GM12872 (cell line): ENCODE results near the gene SSX4.
"Not testable (repeated sequence)": the region's sequence is repeated elsewhere in the genome, so short reads cannot be mapped to it uniquely, and the experiment has no call there.

Source experiments
- CTCF ChIP-seq: IDR thresholded peaks from 3 replicates; pipeline ENCODE4 v1.5.1; 2011; ENCODE audit warnings: low read depth, mild to moderate bottlenecking, low read length, moderate library complexity; ENCODE audit not compliant: insufficient read depth

SSX4 gene, protein sequence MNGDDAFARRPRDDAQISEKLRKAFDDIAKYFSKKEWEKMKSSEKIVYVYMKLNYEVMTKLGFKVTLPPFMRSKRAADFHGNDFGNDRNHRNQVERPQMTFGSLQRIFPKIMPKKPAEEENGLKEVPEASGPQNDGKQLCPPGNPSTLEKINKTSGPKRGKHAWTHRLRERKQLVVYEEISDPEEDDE

DNA sequence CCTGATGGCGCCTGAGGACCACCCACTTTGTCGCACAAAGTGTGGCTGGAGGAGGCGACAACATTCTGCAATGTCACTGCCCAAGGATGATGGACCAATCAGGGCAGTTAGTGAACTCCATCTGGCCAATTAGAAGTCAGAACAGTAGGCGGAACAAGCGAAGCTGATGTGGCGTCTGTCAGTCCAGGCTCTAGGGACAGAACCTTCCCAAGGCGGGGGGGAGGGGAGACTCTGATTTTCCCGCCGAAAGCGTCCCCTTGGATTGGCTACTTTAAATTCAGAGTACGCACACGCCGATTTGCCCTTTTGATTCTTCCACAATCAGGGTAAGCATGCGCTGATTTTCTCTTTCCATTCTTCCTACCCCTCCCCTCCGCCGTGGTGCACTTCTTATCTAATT lies at the start of gene SSX4:
Gene SSX4, plus strand, starts transcription at position 301 of the 400 bp plus-strand sequence. CDS start 515 bp downstream, outside the sequence.
- TF ChIP-seq CTCF = not testable (repeated sequence)

GRCh38 chrX:48356315-48357094 lies 26.8 kb upstream of the SSX4 start, which contains the start of gene SSX3:
Gene SSX3 (minus strand): TSS chrX:48356703. CDS start chrX:48355249, 1,454 bp downstream.
- TF ChIP-seq CTCF = not testable (repeated sequence)

DNA sequence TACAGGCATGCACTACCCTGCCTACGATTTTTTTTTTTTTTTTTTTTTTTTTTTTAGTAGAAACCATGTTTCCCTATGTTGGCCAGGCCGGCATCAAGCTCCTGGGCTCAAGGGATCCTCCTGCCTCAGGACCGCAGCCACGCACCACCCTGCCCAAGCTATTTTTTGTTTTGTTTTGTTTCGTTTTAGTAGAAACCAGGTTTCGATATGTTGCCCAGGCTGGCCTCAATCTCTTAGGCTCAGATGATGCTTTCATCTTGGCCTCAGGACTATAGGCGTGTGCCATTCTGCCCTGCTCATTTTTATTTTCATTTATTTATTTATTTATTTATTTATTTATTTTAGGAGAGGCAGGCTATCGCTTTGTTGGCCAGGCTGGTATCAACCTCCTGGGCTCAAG lies 25.7 kb upstream of the SSX4 start:
- TF ChIP-seq CTCF = no peak

- not testable (repeated sequence) for TF ChIP-seq CTCF
Measured at GRCh38 chrX:48411860-48412259, 28.5 kb downstream of the SSX4 start, which contains the start of gene SSX4B. Gene SSX4B (minus strand): TSS chrX:48411960. CDS start chrX:48411372, 588 bp downstream.
